AG10803 (cell line): Measurements from ENCODE around the gene LRRIQ4.

Experiments used
- DNase-seq: peaks from one replicate; pipeline ENCODE4 v3.0.0; 2010; ENCODE audit warnings: low read depth
- H3K4me3 ChIP-seq: 2 replicates; pipeline ENCODE4 v1.5.1; 2011; ENCODE audit warnings: mild to moderate bottlenecking, low read length, control low read depth
- TF ChIP-seq, protein P1 (sequence below): conservative IDR thresholded peaks from 2 replicates; pipeline ENCODE4 v1.5.1; 2011; ENCODE audit warnings: mild to moderate bottlenecking, low read length, control low read depth, inconsistent platforms

The LRRIQ4 gene

DNA sequence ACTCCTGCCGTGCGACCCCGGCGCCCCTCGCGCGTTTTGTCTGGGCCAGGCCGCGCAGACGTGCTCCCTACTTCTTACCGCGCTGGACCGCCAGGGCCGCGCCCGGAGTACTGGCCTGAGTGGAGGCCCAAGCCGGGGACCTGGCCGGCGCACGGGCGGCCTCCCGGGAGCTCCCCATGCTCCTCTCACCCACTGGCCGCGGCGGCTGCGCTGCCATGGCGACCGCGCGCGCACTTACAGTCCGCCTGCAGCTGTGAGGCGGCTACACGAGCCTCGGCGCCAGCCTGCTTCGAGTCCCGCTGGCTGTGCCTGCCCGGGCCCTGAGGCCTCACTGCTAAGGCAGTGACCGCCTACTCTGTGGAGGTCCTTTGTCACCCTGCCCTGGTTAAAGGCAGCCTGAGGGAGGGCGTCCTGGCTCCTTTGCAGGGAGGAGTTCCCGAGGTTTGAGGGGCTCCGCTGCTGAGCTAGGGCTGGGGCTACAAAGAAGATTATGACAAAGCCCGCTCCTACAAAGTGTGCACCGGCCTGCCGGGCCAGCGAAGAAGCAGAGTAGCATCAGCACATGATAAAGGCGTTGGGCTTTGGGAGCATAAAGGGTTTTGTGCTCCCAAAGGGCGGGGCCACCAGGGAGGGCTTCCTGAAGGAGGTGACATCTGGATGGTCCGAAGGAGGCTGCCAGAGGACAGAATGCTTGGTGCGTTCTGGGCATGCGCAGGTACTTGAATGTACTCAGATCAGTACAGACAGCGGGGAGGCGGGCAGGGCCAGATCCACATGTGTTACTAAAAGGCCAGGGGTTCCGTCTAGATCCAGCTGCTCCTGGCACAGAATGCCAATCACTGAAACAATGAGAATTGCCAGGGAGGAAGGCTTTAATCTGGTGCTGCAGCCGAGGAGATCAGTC lies at the start of gene LRRIQ4, which contains the start of gene LRRC34:
TSS of gene LRRIQ4 (plus strand) at position 539 of the 904 bp plus-strand sequence. CDS start 9,052 bp downstream, outside the sequence.
TSS of gene LRRC34 (minus strand) at position 573 of the 904 bp plus-strand sequence. CDS start at position 217, 356 bp downstream.
- DNase-seq: peak; percentile 73
- H3K4me3 ChIP-seq: peak within 1 kb of the TSS; percentile 64
- TF ChIP-seq, protein P1, sequence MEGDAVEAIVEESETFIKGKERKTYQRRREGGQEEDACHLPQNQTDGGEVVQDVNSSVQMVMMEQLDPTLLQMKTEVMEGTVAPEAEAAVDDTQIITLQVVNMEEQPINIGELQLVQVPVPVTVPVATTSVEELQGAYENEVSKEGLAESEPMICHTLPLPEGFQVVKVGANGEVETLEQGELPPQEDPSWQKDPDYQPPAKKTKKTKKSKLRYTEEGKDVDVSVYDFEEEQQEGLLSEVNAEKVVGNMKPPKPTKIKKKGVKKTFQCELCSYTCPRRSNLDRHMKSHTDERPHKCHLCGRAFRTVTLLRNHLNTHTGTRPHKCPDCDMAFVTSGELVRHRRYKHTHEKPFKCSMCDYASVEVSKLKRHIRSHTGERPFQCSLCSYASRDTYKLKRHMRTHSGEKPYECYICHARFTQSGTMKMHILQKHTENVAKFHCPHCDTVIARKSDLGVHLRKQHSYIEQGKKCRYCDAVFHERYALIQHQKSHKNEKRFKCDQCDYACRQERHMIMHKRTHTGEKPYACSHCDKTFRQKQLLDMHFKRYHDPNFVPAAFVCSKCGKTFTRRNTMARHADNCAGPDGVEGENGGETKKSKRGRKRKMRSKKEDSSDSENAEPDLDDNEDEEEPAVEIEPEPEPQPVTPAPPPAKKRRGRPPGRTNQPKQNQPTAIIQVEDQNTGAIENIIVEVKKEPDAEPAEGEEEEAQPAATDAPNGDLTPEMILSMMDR: no peak

DNA sequence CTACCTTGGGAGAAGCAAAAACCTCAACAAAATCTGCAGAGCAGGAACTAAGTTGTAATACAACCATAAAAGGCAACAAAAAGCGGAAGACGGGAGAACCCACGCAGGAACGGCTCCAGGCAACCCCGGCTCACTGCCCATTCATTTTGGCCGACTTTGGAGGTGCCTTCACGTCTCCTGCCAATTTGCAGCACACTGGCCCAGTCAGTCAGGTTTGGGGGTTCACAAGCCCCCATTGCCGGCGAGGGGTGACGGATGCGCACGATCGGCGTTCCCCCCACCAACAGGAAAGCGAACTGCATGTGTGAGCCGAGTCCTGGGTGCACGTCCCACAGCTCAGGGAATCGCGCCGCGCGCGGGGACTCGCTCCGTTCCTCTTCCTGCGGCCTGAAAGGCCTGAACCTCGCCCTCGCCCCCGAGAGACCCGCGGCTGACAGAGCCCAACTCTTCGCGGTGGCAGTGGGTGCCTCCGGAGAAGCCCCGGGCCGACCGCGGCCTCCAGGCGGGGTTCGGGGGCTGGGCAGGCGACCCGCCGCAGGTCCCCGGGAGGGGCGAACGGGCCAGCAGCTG lies 48.3 kb upstream of the LRRIQ4 start:
- DNase-seq: peak; percentile 52
- peak overlapping the region; percentile 93 for H3K4me3 ChIP-seq
- TF ChIP-seq, protein P1: no peak

DNA sequence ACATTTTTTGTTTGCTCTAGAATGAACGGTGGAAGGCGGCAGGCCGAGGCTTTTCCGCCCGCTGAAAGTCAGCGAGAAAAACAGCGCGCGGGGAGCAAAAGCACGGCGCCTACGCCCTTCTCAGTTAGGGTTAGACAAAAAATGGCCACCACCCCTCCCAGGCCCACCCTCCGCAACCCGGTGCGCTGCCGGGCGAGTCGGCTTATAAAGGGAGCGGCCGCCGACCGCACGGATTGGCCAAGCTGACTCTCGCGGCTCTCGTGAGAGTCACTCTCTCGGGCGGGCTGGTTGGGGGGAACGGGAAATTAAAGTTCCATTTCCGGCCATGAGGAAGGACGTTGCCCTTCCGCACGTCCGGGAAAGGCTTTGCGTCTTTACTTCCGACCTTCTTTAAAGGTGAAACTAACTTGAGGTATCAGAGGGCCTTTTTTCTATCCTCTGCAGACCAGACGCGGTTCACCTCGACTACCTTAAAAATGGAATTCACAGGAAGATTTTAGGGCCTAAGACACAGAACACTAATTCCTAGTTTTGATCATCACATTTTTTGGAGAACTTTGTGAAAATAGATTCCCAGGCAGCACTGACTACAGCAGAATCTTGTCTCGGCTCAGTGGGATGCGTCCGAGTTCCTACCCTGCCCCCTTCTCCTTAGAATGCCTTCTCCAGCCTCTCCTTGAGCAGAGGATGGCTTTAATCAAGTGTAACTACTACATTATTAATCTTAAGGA lies 47.6 kb upstream of the LRRIQ4 start, which contains the start of gene TERC:
TSS of gene TERC (minus strand) at position 179 of the 731 bp plus-strand sequence.
- H3K4me3 ChIP-seq: peak within 1 kb of the TSS; percentile 93
- peak; percentile 91 for DNase-seq
- TF ChIP-seq, protein P1: no peak

DNA sequence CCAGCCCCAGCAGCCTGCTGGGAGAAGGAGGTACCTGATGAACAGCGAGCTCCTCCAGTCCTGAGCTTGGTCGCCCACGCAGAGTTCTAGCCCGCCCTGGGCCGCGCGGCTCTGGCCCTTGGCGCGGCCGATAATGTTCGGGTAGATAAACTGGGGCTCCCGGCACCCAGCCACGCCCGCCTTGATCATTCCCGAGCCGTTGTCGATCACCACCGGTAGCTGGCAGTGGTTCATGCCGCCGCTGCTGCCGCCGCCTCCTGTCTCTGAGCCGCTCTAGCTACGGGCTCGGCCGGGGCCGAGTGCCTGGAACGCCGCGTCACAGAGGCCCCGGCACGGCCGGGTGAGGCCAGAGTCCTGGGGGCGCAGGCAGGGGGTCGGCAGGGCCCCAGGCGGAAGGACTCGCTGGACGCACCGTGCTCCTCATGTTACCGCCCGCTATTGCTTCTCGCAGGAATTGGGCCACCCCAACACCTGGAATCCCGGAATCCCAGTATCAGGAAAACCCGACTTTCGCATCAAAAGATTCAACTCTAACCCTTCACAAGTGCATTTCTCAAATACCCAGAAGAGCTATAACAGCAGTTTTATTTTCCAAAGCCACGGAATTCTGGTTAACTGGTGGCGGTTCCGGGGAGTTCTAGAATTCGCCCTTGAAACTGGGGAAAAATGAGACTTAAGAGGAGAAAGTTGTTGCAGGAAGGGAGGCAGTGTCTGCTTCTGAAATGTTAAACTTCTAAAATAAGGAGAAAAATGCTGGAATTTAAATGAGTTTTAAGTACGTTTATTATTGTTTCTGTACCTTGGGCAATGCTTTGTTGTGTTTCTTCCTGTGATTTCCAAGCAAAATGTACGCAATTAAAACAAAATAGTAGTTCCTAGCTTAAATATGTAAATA lies 43.1 kb upstream of the LRRIQ4 start, which contains the start of gene ACTRT3:
TSS of gene ACTRT3 (minus strand) at position 275 of the 895 bp plus-strand sequence. CDS start at position 234, 41 bp downstream.
- H3K4me3 ChIP-seq: peak within 1 kb of the TSS; percentile 57
- peak; percentile 73 for DNase-seq
- TF ChIP-seq, protein P1: no peak

DNA sequence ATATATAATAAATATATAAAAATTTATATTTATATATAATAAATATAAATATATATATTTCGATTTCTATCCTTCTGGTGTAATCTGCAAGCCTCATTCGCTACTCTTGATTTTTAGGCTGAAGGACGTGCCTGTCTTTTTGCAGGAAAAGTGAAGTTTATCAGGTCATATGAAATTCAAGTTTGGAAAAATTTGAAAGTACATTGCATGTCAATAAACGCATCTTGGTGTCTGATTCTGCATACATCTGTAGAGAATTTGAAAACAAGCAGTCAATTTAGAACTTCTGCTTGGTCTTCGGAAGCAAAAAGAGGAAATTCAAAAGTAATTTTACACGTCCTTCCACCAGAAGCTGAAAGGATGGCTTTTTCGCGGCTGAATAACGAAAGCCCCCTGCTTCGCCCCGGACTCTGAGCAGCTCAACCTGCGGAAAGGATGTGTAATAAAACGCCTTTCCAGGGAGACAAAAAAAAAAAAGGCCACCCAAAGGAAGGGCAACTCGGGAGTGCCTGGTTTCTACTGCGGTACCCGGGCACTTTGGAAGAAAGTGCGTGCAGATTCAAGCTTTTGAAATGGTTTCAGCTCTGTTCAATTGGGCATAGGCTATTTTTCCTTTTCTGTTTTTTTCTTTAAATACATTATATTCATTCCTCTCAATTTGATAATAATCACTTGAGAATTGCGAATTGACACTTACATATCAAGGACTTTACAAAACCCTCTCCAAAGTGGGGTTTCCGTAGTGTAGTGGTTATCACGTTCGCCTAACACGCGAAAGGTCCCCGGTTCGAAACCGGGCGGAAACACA lies 41.0 kb upstream of the LRRIQ4 start:
- peak; percentile 67 for DNase-seq
- peak overlapping the region; percentile 96 for H3K4me3 ChIP-seq
- TF ChIP-seq, protein P1: no peak
